ENCODE data around the gene CDH9. TPM values are rescaled to one million over a fixed set of nuclear protein-coding genes. Genes with fewer than 3 reads are reported as not detected.

Gene CDH9
- total and polyA plus RNA-seq, 2 of the 13 experiments (the other 11 are each of a cell fraction or from before 2014, with no cell fraction given), result 0.03 to 0.24 TPM

DNA sequence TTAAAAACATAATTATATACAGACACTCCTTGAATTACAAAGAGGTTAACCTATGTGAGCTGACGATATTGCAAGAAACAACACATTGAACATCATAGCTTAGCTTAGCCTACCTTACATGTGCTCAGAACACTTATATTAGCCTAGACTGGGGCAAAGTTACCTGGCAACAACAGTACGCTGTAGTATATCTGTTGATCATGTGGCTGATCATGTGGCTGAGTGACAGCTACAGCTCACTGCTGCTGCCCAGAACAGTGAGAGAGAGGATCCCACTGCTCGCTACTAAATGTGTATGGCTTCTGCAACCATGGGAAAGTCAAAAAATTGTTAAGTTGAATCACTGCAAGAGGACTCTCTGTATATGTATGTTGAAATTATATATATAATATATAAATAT, 169.9 kb downstream of the CDH9 start (continued):
- TF ChIP-seq, protein P1, sequence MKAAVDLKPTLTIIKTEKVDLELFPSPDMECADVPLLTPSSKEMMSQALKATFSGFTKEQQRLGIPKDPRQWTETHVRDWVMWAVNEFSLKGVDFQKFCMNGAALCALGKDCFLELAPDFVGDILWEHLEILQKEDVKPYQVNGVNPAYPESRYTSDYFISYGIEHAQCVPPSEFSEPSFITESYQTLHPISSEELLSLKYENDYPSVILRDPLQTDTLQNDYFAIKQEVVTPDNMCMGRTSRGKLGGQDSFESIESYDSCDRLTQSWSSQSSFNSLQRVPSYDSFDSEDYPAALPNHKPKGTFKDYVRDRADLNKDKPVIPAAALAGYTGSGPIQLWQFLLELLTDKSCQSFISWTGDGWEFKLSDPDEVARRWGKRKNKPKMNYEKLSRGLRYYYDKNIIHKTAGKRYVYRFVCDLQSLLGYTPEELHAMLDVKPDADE (CRISPR knock-in tag; IDR thresholded peaks at IDR 0.05), result no peak
- no peak for TF ChIP-seq ZNF564 (CRISPR knock-in tag; IDR thresholded peaks at IDR 0.05)
- TF ChIP-seq, protein P2, sequence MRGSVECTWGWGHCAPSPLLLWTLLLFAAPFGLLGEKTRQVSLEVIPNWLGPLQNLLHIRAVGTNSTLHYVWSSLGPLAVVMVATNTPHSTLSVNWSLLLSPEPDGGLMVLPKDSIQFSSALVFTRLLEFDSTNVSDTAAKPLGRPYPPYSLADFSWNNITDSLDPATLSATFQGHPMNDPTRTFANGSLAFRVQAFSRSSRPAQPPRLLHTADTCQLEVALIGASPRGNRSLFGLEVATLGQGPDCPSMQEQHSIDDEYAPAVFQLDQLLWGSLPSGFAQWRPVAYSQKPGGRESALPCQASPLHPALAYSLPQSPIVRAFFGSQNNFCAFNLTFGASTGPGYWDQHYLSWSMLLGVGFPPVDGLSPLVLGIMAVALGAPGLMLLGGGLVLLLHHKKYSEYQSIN (CRISPR knock-in tag; IDR thresholded peaks at IDR 0.05; ENCODE audit: borderline replicate concordance), result no peak
- TF ChIP-seq MATR3 (CRISPR knock-in tag; IDR thresholded peaks at IDR 0.05), result no peak
- no peak for TF ChIP-seq ZNF484 (CRISPR knock-in tag; IDR thresholded peaks at IDR 0.05; ENCODE audit: borderline replicate concordance, low read depth)
- TF ChIP-seq CHD2 (IDR thresholded peaks at IDR 0.05; ENCODE audit: low read depth, low read length), result no peak
- no peak for TF ChIP-seq DNMT3B (CRISPR knock-in tag; conservative IDR thresholded peaks at IDR 0.05)

DNA sequence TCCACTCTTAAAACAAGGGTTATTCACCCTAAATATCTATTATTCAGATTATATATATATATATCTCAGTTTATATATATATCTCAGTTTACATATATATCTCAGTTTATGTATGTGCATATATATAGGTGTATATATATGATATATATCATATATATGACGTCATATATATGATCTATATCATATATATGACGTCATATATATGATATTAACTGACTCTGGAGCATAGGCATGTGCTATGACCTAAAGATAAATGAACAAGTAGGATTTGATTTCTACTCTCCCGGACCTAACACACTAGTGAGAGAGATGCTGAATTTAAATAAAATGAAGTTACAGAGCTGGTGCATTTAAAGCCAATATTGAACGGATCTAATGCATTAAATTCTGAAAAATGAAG, 174.3 kb downstream of the CDH9 start:
- no peaks in the 10 kb centered on the region for H3K27me3 ChIP-seq (ENCODE audit: control insufficient read depth in 1 of 2, insufficient read depth in 2 of 2, low read length in 2 of 2)
- no TSS peak for BruUV-seq (replicated peaks)
- H3K4me3 ChIP-seq (replicated peaks in 1 of 3; ENCODE audit: insufficient read depth in 1 of 3, low read depth in 2 of 3, low read length in 3 of 3), result no peak overlapping the region
- FAIRE-seq (no peak), DNase-seq (ENCODE audit: low spot score) (no peak), ATAC-seq (no peak)
- intact Hi-C loops (cut with micrococcal nuclease; ENCODE audit: unreplicated experiment) (no loop called here), in situ Hi-C loops (cut with HindIII; ENCODE audit: extremely low pct_ligation_motif_present, low pct_unique_long_range_greater_than_20kb) (no loop called here)
- 0% methylated on average over 4 of the region's 4 CpGs for WGBS (ENCODE audit: low lambda C conversion rate)
- ChIA-PET CTCF (ENCODE audit: low intra/inter-chr PET ratio, low total read pairs) (no interaction called here), POLR2A (no interaction called here)
- H3K27ac ChIP-seq (ENCODE audit: extremely low read length, insufficient read depth, low read length), result no peak overlapping the region
- H3K9me3 ChIP-seq (ENCODE audit: low read length), result no peaks in the 10 kb centered on the region
- no peaks in the 10 kb centered on the region for H3K79me2 ChIP-seq (ENCODE audit: insufficient read depth, low read length)
- no peak overlapping the region for H3K4me2 ChIP-seq (ENCODE audit: low read depth, low read length)
- H3K4me1 ChIP-seq (ENCODE audit: insufficient read depth, low read length), result no peaks in the 10 kb centered on the region
- no peak overlapping the region for H2AFZ ChIP-seq (ENCODE audit: low read length)
- H3K9ac ChIP-seq (ENCODE audit: insufficient read depth, low read depth, low read length), result no peak overlapping the region
- H3K36me3 ChIP-seq (replicated peaks in 1 of 2; ENCODE audit: control insufficient read depth in 1 of 2, insufficient read depth in 2 of 2, low read length in 2 of 2), result no peaks in the 10 kb centered on the region
- H4K20me1 ChIP-seq (ENCODE audit: insufficient read depth, low read length), result no peaks in the 10 kb centered on the region
- TF ChIP-seq CBX1 (IDR thresholded peaks at IDR 0.05; ENCODE audit: low read depth) (no peak), GATAD2A (CRISPR knock-in tag; IDR thresholded peaks at IDR 0.05) (no peak), KAT8 (CRISPR knock-in tag; IDR thresholded peaks at IDR 0.05) (no peak), ZBTB8A (CRISPR knock-in tag; IDR thresholded peaks at IDR 0.05; ENCODE audit: borderline replicate concordance, low read depth) (no peak), CREB1 (IDR thresholded peaks at IDR 0.05) (peak; percentile 90), CREB1 (CRISPR knock-in tag; IDR thresholded peaks at IDR 0.05) (no peak), PITX1 (CRISPR knock-in tag; IDR thresholded peaks at IDR 0.05) (no peak), ATF7 (IDR thresholded peaks at IDR 0.05) (peak; percentile 98), ATF7 (CRISPR knock-in tag; IDR thresholded peaks at IDR 0.05) (no peak), ZNF790 (CRISPR knock-in tag; IDR thresholded peaks at IDR 0.05; ENCODE audit: borderline replicate concordance) (no peak), ZFP41 (CRISPR knock-in tag; IDR thresholded peaks at IDR 0.05; ENCODE audit: borderline replicate concordance) (no peak), MYNN (CRISPR knock-in tag; IDR thresholded peaks at IDR 0.05; ENCODE audit: low read depth) (no peak), ZNF772 (CRISPR knock-in tag; IDR thresholded peaks at IDR 0.05) (no peak)
- TF ChIP-seq, protein P3, sequence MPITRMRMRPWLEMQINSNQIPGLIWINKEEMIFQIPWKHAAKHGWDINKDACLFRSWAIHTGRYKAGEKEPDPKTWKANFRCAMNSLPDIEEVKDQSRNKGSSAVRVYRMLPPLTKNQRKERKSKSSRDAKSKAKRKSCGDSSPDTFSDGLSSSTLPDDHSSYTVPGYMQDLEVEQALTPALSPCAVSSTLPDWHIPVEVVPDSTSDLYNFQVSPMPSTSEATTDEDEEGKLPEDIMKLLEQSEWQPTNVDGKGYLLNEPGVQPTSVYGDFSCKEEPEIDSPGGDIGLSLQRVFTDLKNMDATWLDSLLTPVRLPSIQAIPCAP (CRISPR knock-in tag; IDR thresholded peaks at IDR 0.05; ENCODE audit: low read depth), result no peak
- TF ChIP-seq, protein P4, sequence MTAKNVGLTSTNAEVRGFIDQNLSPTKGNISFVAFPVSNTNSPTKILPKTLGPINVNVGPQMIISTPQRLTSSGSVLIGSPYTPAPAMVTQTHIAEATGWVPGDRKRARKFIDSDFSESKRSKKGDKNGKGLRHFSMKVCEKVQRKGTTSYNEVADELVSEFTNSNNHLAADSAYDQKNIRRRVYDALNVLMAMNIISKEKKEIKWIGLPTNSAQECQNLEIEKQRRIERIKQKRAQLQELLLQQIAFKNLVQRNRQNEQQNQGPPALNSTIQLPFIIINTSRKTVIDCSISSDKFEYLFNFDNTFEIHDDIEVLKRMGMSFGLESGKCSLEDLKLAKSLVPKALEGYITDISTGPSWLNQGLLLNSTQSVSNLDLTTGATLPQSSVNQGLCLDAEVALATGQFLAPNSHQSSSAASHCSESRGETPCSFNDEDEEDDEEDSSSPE (CRISPR knock-in tag; IDR thresholded peaks at IDR 0.05), result no peak

Data from HepG2 (cell line).